A673 (cell line): Measurements from ENCODE around the gene SBK2. TPM values are rescaled to one million over a fixed set of nuclear protein-coding genes. Genes with fewer than 3 reads are reported as not detected.

Experiments
- BruUV-seq: library from RNA; stranded (reverse); fragments of 400-500 nt; replicated peaks from 2 replicates; lab custom pipeline; 2021; lab: Mats Ljungman, UMichigan
- CTCF ChIA-PET: fragments of 300-600 bp; sonication (Branson Sonifier 250); formaldehyde crosslinking; loops from one replicate; lab custom pipeline; 2022; ENCODE audit warnings: antibody characterized with exemption; lab: Charles Lee
- POLR2A ChIA-PET: fragments of 300-600 bp; sonication (Branson Sonifier 250); formaldehyde crosslinking; loops from one replicate; lab custom pipeline; 2022; ENCODE audit warnings: antibody characterized with exemption; ENCODE audit not compliant: low non-redundant PET; lab: Charles Lee
- DNase-seq: peaks from one replicate; pipeline ENCODE4 v3.0.0-alpha.2; 2015; ENCODE audit warnings: low spot score
- H3K27ac ChIP-seq: fragments of 200-600 bp; sonication (generic); 2 replicates; pipeline ENCODE4 v1.5.1; 2016; ENCODE audit warnings: mixed run types, low read depth, mild to moderate bottlenecking, mixed read lengths, antibody characterized with exemption, low read length; ENCODE audit not compliant: poor library complexity, severe bottlenecking
- H3K27me3 ChIP-seq: fragments of 200-600 bp; sonication (generic); replicated peaks from 2 replicates; pipeline ENCODE4 v1.6.1; 2017; ENCODE audit warnings: mixed run types, low read depth, mild to moderate bottlenecking, mixed read lengths, antibody characterized with exemption, low read length; ENCODE audit not compliant: insufficient read depth, poor library complexity
- H3K36me3 ChIP-seq: fragments of 200-600 bp; sonication (generic); 2 replicates; pipeline ENCODE4 v1.6.1; 2016; ENCODE audit warnings: mixed run types, mild to moderate bottlenecking, mixed read lengths, antibody characterized with exemption, low read length; ENCODE audit not compliant: insufficient read depth, poor library complexity, severe bottlenecking
- H3K4me1 ChIP-seq: fragments of 200-600 bp; sonication (generic); 2 replicates; pipeline ENCODE4 v1.6.1; 2017; ENCODE audit warnings: mixed run types, mild to moderate bottlenecking, mixed read lengths, antibody characterized with exemption, low read length; ENCODE audit not compliant: insufficient read depth, poor library complexity, severe bottlenecking
- H3K4me3 ChIP-seq: fragments of 200-600 bp; sonication (generic); 2 replicates; pipeline ENCODE4 v1.5.1; 2016; ENCODE audit warnings: low read depth, mixed run types, mild to moderate bottlenecking, mixed read lengths, low read length; ENCODE audit not compliant: poor library complexity, severe bottlenecking
- H3K9me3 ChIP-seq: fragments of 200-600 bp; sonication (generic); 2 replicates; pipeline ENCODE4 v1.6.1; 2016; ENCODE audit warnings: mixed run types, low read depth, mild to moderate bottlenecking, mixed read lengths, antibody characterized with exemption, low read length; ENCODE audit not compliant: poor library complexity, severe bottlenecking
- EZH2 ChIP-seq: fragments of 200-600 bp; sonication (generic); IDR thresholded peaks from 2 replicates; pipeline ENCODE4 v1.6.1; 2017; ENCODE audit warnings: borderline replicate concordance, low read depth, mild to moderate bottlenecking, mixed read lengths, antibody characterized with exemption, low read length; ENCODE audit not compliant: poor library complexity, severe bottlenecking
- intact Hi-C: fragments of 100-400 bp; cut with micrococcal nuclease; formaldehyde crosslinking; loops from one replicate; pipeline ENCODE4 v1.10.0; 2022; ENCODE audit not compliant: unreplicated experiment
- total RNA-seq: library from RNA; stranded (reverse); gene quantifications from 2 replicates; pipeline ENCODE4 v1.2.3, GENCODE V29; 2021
- TF ChIP-seq, protein P1 (sequence below): fragments of 300-800, 200-600 bp; sonication (generic); conservative IDR thresholded peaks from 2 replicates; pipeline ENCODE4 v1.5.1; 2017; ENCODE audit warnings: low read depth, mild to moderate bottlenecking, antibody characterized with exemption, low read length, moderate library complexity, mixed read lengths

The SBK2 gene
- total RNA-seq, 1 experiment from 2014 or later = not detected

DNA sequence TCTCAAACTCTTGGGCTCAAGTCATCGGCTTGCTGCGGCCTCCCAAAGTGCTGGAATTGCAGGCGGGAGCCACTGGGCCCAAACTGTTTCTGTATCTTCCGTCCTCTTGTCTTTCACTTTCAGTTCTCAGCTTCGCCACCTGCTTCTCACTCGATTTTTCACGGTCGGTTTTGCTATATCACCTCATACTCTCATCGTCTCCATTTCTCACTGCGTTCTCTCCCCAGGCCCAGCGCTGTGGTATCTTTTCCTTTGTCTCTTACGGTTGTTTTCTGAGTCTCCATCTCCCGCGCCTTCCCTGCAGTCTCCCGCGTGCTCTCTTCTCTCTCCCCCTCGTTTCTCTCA is 33.8 kb downstream of the SBK2 start:
- Histone ChIP-seq H3K36me3 (no peaks in the 10 kb centered on the region), H3K27ac (no peak overlapping the region), H3K9me3 (no peaks in the 10 kb centered on the region), H3K4me3 (no peak overlapping the region), H3K27me3 (no peaks in the 10 kb centered on the region), H3K4me1 (no peaks in the 10 kb centered on the region)
- no TSS peak for BruUV-seq
- ChIA-PET POLR2A (interaction anchor here (0.6 kb wide), 1 partner anchor 152 kb away, joined by 6 read pairs; no protein-coding TSS in a partner anchor), CTCF (interaction anchor here (0.6 to 1.4 kb wide), 4 partner anchors 16 to 423 kb away, joined by 4 to 6 read pairs (median 4); partner anchors contain the start of gene NAT14)
- TF ChIP-seq, protein P1, sequence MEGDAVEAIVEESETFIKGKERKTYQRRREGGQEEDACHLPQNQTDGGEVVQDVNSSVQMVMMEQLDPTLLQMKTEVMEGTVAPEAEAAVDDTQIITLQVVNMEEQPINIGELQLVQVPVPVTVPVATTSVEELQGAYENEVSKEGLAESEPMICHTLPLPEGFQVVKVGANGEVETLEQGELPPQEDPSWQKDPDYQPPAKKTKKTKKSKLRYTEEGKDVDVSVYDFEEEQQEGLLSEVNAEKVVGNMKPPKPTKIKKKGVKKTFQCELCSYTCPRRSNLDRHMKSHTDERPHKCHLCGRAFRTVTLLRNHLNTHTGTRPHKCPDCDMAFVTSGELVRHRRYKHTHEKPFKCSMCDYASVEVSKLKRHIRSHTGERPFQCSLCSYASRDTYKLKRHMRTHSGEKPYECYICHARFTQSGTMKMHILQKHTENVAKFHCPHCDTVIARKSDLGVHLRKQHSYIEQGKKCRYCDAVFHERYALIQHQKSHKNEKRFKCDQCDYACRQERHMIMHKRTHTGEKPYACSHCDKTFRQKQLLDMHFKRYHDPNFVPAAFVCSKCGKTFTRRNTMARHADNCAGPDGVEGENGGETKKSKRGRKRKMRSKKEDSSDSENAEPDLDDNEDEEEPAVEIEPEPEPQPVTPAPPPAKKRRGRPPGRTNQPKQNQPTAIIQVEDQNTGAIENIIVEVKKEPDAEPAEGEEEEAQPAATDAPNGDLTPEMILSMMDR = no peak
- no peak for TF ChIP-seq EZH2
- no peak for DNase-seq
- intact Hi-C loops = loop anchor here (5.0 kb wide), 1 partner anchor 36 kb away; no protein-coding TSS in a partner anchor

GRCh38 chr19:55502197-55502952 is 34.6 kb downstream of the SBK2 start:
- CTCF ChIA-PET = no interaction called here

GRCh38 chr19:55500368-55500952 is 36.5 kb downstream of the SBK2 start:
- POLR2A ChIA-PET = no interaction called here
- no TSS peak for BruUV-seq
- Histone ChIP-seq H3K36me3 (no peaks in the 10 kb centered on the region), H3K27ac (no peak overlapping the region), H3K27me3 (no peaks in the 10 kb centered on the region), H3K4me1 (no peaks in the 10 kb centered on the region), H3K9me3 (no peaks in the 10 kb centered on the region), H3K4me3 (no peak overlapping the region)
- CTCF ChIA-PET = no interaction called here
- no peak for DNase-seq
- intact Hi-C loops = loop anchor here (5.0 kb wide), 1 partner anchor 33 kb away; no protein-coding TSS in a partner anchor
- TF ChIP-seq, protein P1 = no peak
- TF ChIP-seq EZH2 = no peak

More at GRCh38 chr19:55502197-55502952, 34.6 kb downstream of the SBK2 start:
- H3K4me1 ChIP-seq = no peaks in the 10 kb centered on the region
- TF ChIP-seq EZH2 = no peak
- TF ChIP-seq, protein P1 = no peak
- H3K36me3 ChIP-seq = no peaks in the 10 kb centered on the region
- BruUV-seq = no TSS peak
- intact Hi-C loops = loop anchor here (5.0 kb wide), 1 partner anchor 35 kb away; no protein-coding TSS in a partner anchor
- DNase-seq = no peak
- H3K27ac ChIP-seq = no peak overlapping the region
- no peaks in the 10 kb centered on the region for H3K27me3 ChIP-seq
- no peak overlapping the region for H3K4me3 ChIP-seq
- no peaks in the 10 kb centered on the region for H3K9me3 ChIP-seq
- POLR2A ChIA-PET = no interaction called here
